Measurements from ENCODE around the gene EIPR1. TPM values are rescaled to one million over a fixed set of nuclear protein-coding genes. Genes with fewer than 3 reads are reported as not detected.
"Not testable (repeated sequence)": the region's sequence is repeated elsewhere in the genome, so short reads cannot be mapped to it uniquely, and the experiment has no call there.

EIPR1 gene
- total RNA-seq, 1 donor from 2014 or later: 10.9 TPM

- DNase-seq (ENCODE audit: low spot score): no peak
- no peak for ATAC-seq
These were observed 193.9 kb downstream of the EIPR1 start for GRCh38 chr2:3183766-3184165.

- no peak for ATAC-seq
- no peak for DNase-seq (ENCODE audit: low spot score)
These were observed 194.8 kb downstream of the EIPR1 start for GRCh38 chr2:3182848-3183247.

GRCh38 chr2:3181416-3182010 is 196.1 kb downstream of the EIPR1 start:
- DNase-seq (ENCODE audit: low spot score) (no peak), ATAC-seq (no peak)

- ATAC-seq: peak; percentile 7
- DNase-seq (ENCODE audit: low spot score): not testable (repeated sequence)
These were observed 196.8 kb downstream of the EIPR1 start for GRCh38 chr2:3180909-3181221.

- DNase-seq (ENCODE audit: low spot score) (no peak), ATAC-seq (peak; percentile 6)
These were observed 197.3 kb downstream of the EIPR1 start for GRCh38 chr2:3180082-3180908.

GRCh38 chr2:3179626-3180025 is 198.0 kb downstream of the EIPR1 start:
- DNase-seq (ENCODE audit: low spot score) (no peak), ATAC-seq (no peak)

- ATAC-seq (no peak), DNase-seq (ENCODE audit: low spot score) (no peak)
These were observed 198.4 kb downstream of the EIPR1 start for GRCh38 chr2:3179208-3179607.

- ATAC-seq: no peak
- DNase-seq (ENCODE audit: low spot score): no peak
These were observed 199.0 kb downstream of the EIPR1 start for GRCh38 chr2:3178578-3179031.

- ATAC-seq (no peak), DNase-seq (ENCODE audit: low spot score) (no peak)
These were observed 199.6 kb downstream of the EIPR1 start for GRCh38 chr2:3177891-3178577.

- ATAC-seq (no peak), DNase-seq (ENCODE audit: low spot score) (no peak)
These were observed 200.8 kb downstream of the EIPR1 start for GRCh38 chr2:3176869-3177255.

- peak; percentile 68 for ATAC-seq
- DNase-seq (ENCODE audit: low spot score): no peak
These were observed 201.3 kb downstream of the EIPR1 start for GRCh38 chr2:3176071-3176868.

GRCh38 chr2:3175568-3175955 is 202.1 kb downstream of the EIPR1 start:
- ATAC-seq (no peak), DNase-seq (ENCODE audit: low spot score) (no peak)

- ATAC-seq (no peak), DNase-seq (ENCODE audit: low spot score) (no peak)
These were observed 202.7 kb downstream of the EIPR1 start for GRCh38 chr2:3174626-3175567.

GRCh38 chr2:3173031-3173430 is 204.6 kb downstream of the EIPR1 start:
- ATAC-seq (no peak), DNase-seq (ENCODE audit: low spot score) (no peak)

GRCh38 chr2:3172265-3172935 is 205.2 kb downstream of the EIPR1 start:
- DNase-seq (ENCODE audit: low spot score) (no peak), ATAC-seq (no peak)

GRCh38 chr2:3171564-3172264 is 205.9 kb downstream of the EIPR1 start:
- ATAC-seq (no peak), DNase-seq (ENCODE audit: low spot score) (no peak)

GRCh38 chr2:3170792-3171455 is 206.7 kb downstream of the EIPR1 start:
- DNase-seq (ENCODE audit: low spot score): no peak

GRCh38 chr2:3169106-3169870 is 208.3 kb downstream of the EIPR1 start:
- ATAC-seq (no peak), DNase-seq (ENCODE audit: low spot score) (no peak)

More at GRCh38 chr2:3170792-3171455, 206.7 kb downstream of the EIPR1 start:
- no peak for ATAC-seq

All from left lobe of liver (tissue), 2 donors.